ENCODE measurements around the gene NDUFC1.

NDUFC1 gene

GRCh38 chr4:139279760-139280620 is 22.3 kb downstream of the NDUFC1 start, which contains the start of gene MGARP (continued):
- TF ChIP-seq ZNF639 (tag by site-specific recombination; IDR thresholded peaks at IDR 0.05) = no peak
- TF ChIP-seq PRDM6 (tag by site-specific recombination; IDR thresholded peaks at IDR 0.05) = no peak
- TF ChIP-seq ZBTB21 (tag by site-specific recombination; IDR thresholded peaks at IDR 0.05) = no peak
- no peak for TF ChIP-seq ZNF280C (tag by site-specific recombination; IDR thresholded peaks at IDR 0.05)
- TF ChIP-seq SP7 (tag by site-specific recombination; IDR thresholded peaks at IDR 0.05) = 0 out of 2 replicates have a peak, but pooled peaks have one; percentile 24
- no peak for TF ChIP-seq ZNF133 (tag by site-specific recombination; IDR thresholded peaks at IDR 0.05)
- TF ChIP-seq ZNF555 (tag by site-specific recombination; conservative IDR thresholded peaks at IDR 0.05) = no peak
- 0 out of 2 replicates have a peak, but pooled peaks have one; percentile 17 for TF ChIP-seq ZSCAN4 (tag by site-specific recombination; IDR thresholded peaks at IDR 0.05)
- no peak for TF ChIP-seq ZNF112 (tag by site-specific recombination; IDR thresholded peaks at IDR 0.05)
- TF ChIP-seq ZNF184 (tag by site-specific recombination; IDR thresholded peaks at IDR 0.05) = no peak
- TF ChIP-seq PRDM2 (tag by site-specific recombination; IDR thresholded peaks at IDR 0.05; ENCODE audit: borderline replicate concordance) = no peak
- no peak for TF ChIP-seq ZNF645 (tag by site-specific recombination; IDR thresholded peaks at IDR 0.05)
- no peak for TF ChIP-seq ZNF560 (tag by site-specific recombination; IDR thresholded peaks at IDR 0.05; ENCODE audit: borderline replicate concordance)
- peak; percentile 45; the same call in 1 of the 2 replicates for TF ChIP-seq KLF1 (tag by site-specific recombination; IDR thresholded peaks at IDR 0.05)
- no peak for TF ChIP-seq ZNF514 (tag by site-specific recombination; IDR thresholded peaks at IDR 0.05)
- TF ChIP-seq ZNF211 (tag by site-specific recombination; IDR thresholded peaks at IDR 0.05; ENCODE audit: low read depth) = no peak
- no peak for TF ChIP-seq ZNF624 (tag by site-specific recombination; IDR thresholded peaks at IDR 0.05)
- TF ChIP-seq ZNF510 (tag by site-specific recombination; IDR thresholded peaks at IDR 0.05; ENCODE audit: insufficient replicate concordance) = no peak
- no peak for TF ChIP-seq TRIM28 (IDR thresholded peaks at IDR 0.05; ENCODE audit: borderline replicate concordance, low read length)
- no peak for TF ChIP-seq ZNF132 (tag by site-specific recombination; IDR thresholded peaks at IDR 0.05; ENCODE audit: borderline replicate concordance)
- peak; percentile 83 for TF ChIP-seq CTCF (tag by site-specific recombination; IDR thresholded peaks at IDR 0.05)
- no peak for TF ChIP-seq ZNF707 (tag by site-specific recombination; IDR thresholded peaks at IDR 0.05)
- no peak for TF ChIP-seq ZNF311 (tag by site-specific recombination; IDR thresholded peaks at IDR 0.05; ENCODE audit: borderline replicate concordance)
